Measurements from ENCODE around the gene CFAP410. TPM values are rescaled to one million over a fixed set of nuclear protein-coding genes. Genes with fewer than 3 reads are reported as not detected.

The CFAP410 gene
- total RNA-seq, 1 experiment from 2014 or later: 10.1 TPM

DNA sequence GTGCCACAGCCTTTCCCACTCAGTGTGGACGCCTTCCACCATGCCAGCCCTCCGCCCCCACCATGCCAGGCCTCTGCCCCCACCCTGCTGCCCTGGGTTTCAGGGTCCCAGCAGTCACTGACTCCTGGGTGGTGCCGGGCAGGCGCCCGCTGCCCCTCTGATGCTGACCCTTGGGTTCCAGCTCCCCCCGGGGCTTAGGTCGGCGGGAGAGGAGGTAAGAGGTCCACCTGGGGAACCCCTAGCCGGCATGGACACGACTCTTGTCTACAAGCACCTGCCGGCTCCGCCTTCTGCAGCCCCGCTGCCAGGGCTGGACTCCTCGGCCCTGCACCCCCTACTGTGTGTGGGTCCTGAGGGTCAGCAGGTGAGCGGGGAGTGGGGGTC lies 46.4 kb downstream of the CFAP410 start:
- BruUV-seq (replicated peaks): no TSS peak
- DNase-seq (ENCODE audit: unreplicated experiment): no peak
- TF ChIP-seq, protein P1, sequence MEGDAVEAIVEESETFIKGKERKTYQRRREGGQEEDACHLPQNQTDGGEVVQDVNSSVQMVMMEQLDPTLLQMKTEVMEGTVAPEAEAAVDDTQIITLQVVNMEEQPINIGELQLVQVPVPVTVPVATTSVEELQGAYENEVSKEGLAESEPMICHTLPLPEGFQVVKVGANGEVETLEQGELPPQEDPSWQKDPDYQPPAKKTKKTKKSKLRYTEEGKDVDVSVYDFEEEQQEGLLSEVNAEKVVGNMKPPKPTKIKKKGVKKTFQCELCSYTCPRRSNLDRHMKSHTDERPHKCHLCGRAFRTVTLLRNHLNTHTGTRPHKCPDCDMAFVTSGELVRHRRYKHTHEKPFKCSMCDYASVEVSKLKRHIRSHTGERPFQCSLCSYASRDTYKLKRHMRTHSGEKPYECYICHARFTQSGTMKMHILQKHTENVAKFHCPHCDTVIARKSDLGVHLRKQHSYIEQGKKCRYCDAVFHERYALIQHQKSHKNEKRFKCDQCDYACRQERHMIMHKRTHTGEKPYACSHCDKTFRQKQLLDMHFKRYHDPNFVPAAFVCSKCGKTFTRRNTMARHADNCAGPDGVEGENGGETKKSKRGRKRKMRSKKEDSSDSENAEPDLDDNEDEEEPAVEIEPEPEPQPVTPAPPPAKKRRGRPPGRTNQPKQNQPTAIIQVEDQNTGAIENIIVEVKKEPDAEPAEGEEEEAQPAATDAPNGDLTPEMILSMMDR (IDR thresholded peaks at IDR 0.05; ENCODE audit: unreplicated experiment): no peak
- intact Hi-C loops (cut with micrococcal nuclease): no loop called here
- Mint-ChIP-seq H3K27ac (ENCODE audit: low read depth, unreplicated experiment) (no peak overlapping the region), H3K4me1 (ENCODE audit: insufficient read depth, unreplicated experiment) (no peaks in the 10 kb centered on the region), H3K36me3 (ENCODE audit: insufficient read depth, unreplicated experiment) (no peaks in the 10 kb centered on the region), H3K4me3 (ENCODE audit: unreplicated experiment) (no peak overlapping the region), H3K9me3 (ENCODE audit: unreplicated experiment) (no peaks in the 10 kb centered on the region), H3K27me3 (ENCODE audit: insufficient read depth, unreplicated experiment) (no peaks in the 10 kb centered on the region)
- POLR2A ChIA-PET: no interaction called here
- CTCF ChIA-PET: interaction anchor here (0.6 kb wide), 1 partner anchor 16 kb away, joined by 3 read pairs; no protein-coding TSS in a partner anchor

DNA sequence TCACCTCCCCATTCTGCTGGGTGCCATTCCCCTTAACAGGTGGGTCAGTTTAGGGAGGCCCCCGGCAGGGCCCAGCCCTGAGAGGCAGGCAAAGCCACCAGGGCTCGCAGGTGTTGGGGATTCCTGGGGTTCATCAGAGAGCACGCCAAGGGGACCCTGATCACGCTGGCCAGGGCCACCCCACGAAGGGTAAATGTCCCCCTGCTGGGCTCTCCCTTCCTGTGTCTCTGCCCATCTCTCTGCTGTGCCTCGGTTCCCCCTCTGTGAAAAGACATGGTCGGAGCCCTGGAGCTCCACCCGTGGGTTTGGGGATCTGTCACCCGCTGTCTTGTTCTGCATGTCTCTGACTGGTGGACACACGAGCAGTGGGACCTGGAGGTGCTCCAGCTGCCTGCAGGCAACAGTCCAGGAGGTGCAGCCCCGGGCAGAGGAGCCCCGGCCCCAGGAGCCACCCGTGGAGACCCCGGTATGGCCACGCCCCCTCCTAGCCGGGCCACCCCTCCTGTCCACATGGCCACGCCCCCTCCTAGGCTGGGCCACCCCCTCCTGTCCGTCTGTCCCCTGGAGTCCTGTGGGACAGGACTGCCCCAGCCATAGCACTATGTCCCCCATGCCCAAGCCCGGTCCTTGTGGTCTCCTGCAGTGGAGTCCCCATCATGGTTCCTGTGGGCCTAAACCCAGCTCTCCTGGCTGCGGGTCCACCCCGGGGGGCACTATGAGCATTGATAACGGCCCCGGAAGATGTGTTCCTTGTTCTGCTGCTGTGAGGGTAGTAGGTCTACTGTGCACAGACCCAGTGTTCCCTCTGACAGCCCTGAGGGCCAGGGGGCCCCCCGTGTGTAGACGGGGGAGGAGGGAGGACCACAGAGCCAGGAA lies 47.0 kb downstream of the CFAP410 start:
- Mint-ChIP-seq H3K4me1 (ENCODE audit: insufficient read depth, unreplicated experiment) (no peaks in the 10 kb centered on the region), H3K27me3 (ENCODE audit: insufficient read depth, unreplicated experiment) (no peaks in the 10 kb centered on the region), H3K4me3 (ENCODE audit: unreplicated experiment) (no peak overlapping the region), H3K9me3 (ENCODE audit: unreplicated experiment) (no peaks in the 10 kb centered on the region), H3K27ac (ENCODE audit: low read depth, unreplicated experiment) (no peak overlapping the region), H3K36me3 (ENCODE audit: insufficient read depth, unreplicated experiment) (no peaks in the 10 kb centered on the region)
- no peak for DNase-seq (ENCODE audit: unreplicated experiment)
- POLR2A ChIA-PET: no interaction called here
- no TSS peak for BruUV-seq (replicated peaks)
- intact Hi-C loops (cut with micrococcal nuclease): no loop called here
- TF ChIP-seq, protein P1 (IDR thresholded peaks at IDR 0.05; ENCODE audit: unreplicated experiment): no peak
- CTCF ChIA-PET: no interaction called here

DNA sequence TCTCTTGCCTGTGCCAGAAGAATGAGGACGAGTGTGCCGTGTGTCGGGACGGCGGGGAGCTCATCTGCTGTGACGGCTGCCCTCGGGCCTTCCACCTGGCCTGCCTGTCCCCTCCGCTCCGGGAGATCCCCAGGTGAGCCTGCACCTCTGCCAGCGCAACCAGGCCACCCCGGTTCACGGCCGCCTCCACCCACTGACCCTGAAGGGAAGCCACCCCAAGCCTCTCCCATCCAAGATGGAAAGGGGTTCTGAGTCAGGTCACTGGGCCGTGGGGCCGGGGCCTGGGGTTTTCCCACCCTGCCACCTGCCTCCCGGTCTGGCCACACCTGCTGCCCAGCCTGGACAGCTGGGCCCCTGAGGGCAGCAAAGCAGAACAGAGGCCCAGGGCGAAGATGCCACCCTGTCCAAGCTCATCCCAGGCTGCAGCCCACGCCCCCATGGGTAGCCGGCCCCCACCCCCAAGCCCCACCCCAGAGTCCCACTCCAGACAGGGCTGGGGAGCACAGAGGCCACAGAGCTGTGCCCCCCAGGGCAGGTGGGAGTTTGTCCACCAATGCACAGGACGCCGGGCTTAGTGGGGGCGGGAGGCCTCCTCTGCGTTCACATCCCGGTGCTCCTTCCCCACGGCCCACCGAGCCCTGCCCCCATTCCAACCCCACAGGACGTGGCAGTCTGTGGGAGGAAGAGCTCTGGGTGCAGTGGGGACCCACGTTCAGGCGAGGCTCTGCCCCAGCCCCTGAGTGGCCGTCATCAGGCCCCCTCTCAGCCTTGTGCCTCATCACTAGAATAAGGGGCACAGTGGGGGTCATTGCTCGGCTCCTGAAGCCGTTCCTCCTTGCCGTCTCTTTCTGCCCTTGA lies 47.9 kb downstream of the CFAP410 start:
- H3K9me3 Mint-ChIP-seq (ENCODE audit: unreplicated experiment): no peaks in the 10 kb centered on the region
- no peak overlapping the region for H3K4me3 Mint-ChIP-seq (ENCODE audit: unreplicated experiment)
- no peak overlapping the region for H3K27ac Mint-ChIP-seq (ENCODE audit: low read depth, unreplicated experiment)
- BruUV-seq (replicated peaks): no TSS peak
- H3K27me3 Mint-ChIP-seq (ENCODE audit: insufficient read depth, unreplicated experiment): no peaks in the 10 kb centered on the region
- POLR2A ChIA-PET: no interaction called here
- H3K36me3 Mint-ChIP-seq (ENCODE audit: insufficient read depth, unreplicated experiment): no peaks in the 10 kb centered on the region
- intact Hi-C loops (cut with micrococcal nuclease): no loop called here
- CTCF ChIA-PET: no interaction called here
- TF ChIP-seq, protein P1 (IDR thresholded peaks at IDR 0.05; ENCODE audit: unreplicated experiment): no peak
- DNase-seq (ENCODE audit: unreplicated experiment): no peak
- H3K4me1 Mint-ChIP-seq (ENCODE audit: insufficient read depth, unreplicated experiment): no peaks in the 10 kb centered on the region

Data from MCF 10A (cell line).